Endodermal cell (in vitro differentiated cells): ENCODE measurements around the gene DTNB. TPM values are rescaled to one million over a fixed set of nuclear protein-coding genes. Genes with fewer than 3 reads are reported as not detected.
A peak's percentile ranks its signal among the peaks of the same experiment; 100 is the strongest.

Experiments
- DNase-seq: peaks from one replicate; pipeline ENCODE4 v3.0.0-alpha.2; 2017
- H3K27ac ChIP-seq: 2 replicates; pipeline ENCODE4 v1.5.1; 2013; ENCODE audit warnings: mild to moderate bottlenecking, low read depth, low read length, moderate library complexity
- H3K27me3 ChIP-seq: 2 replicates; pipeline ENCODE4 v1.6.1; 2013; ENCODE audit warnings: mild to moderate bottlenecking, low read length, moderate library complexity; ENCODE audit not compliant: insufficient read depth, control insufficient read depth, poor library complexity, severe bottlenecking
- H3K36me3 ChIP-seq: 2 replicates; pipeline ENCODE4 v1.7.0; 2013; ENCODE audit warnings: mild to moderate bottlenecking, low read length, moderate library complexity; ENCODE audit not compliant: control insufficient read depth, insufficient read depth
- H3K4me1 ChIP-seq: one replicate; pipeline ENCODE4 v1.7.0; 2013; ENCODE audit warnings: low read length; ENCODE audit not compliant: control insufficient read depth, insufficient read depth
- H3K4me3 ChIP-seq: 2 replicates; pipeline ENCODE4 v1.5.1; 2013; ENCODE audit warnings: mild to moderate bottlenecking, low read length, moderate library complexity
- H3K9ac ChIP-seq: 2 replicates; pipeline ENCODE4 v1.6.1; 2013; ENCODE audit warnings: mild to moderate bottlenecking, low read length, moderate library complexity; ENCODE audit not compliant: poor library complexity, severe bottlenecking; ENCODE audit errors: extremely low read depth
- H3K9me3 ChIP-seq: 2 replicates; pipeline ENCODE4 v1.6.1; 2013; ENCODE audit warnings: mild to moderate bottlenecking, low read length, moderate library complexity; ENCODE audit not compliant: control insufficient read depth
- H3K27ac Mint-ChIP-seq: 2 replicates; pipeline ENCODE4 v1.8.0; 2020; ENCODE audit warnings: mixed read lengths
- H3K27me3 Mint-ChIP-seq: 2 replicates; pipeline ENCODE4 v1.8.0; 2021; ENCODE audit warnings: mild to moderate bottlenecking, mixed read lengths; ENCODE audit not compliant: insufficient read depth
- H3K36me3 Mint-ChIP-seq: 2 replicates; pipeline ENCODE4 v1.8.0; 2020; ENCODE audit warnings: low read depth, mixed read lengths
- H3K4me1 Mint-ChIP-seq: 2 replicates; pipeline ENCODE4 v1.8.0; 2020; ENCODE audit warnings: mixed read lengths
- H3K4me3 Mint-ChIP-seq: 2 replicates; pipeline ENCODE4 v1.8.0; 2020; ENCODE audit warnings: mild to moderate bottlenecking, moderate library complexity, mixed read lengths
- H3K9me3 Mint-ChIP-seq: 2 replicates; pipeline ENCODE4 v1.8.0; 2020; ENCODE audit warnings: mild to moderate bottlenecking, mixed read lengths
- WGBS, 2 experiments: methylation state at CpG; one replicate each; pipeline versions ENCODE4 v1.1.5 to v1.1.7; 2013; ENCODE audit warnings: missing lambda C conversion rate in 2 of 2, mixed read lengths in 1 of 2; ENCODE audit not compliant: insufficient coverage in 1 of 2, insufficient read length in 1 of 2; 5-methylcytosine and 5-hydroxymethylcytosine counted together
- total RNA-seq, 2 donors: library from RNA; stranded (reverse); fragmentation: NEBNext Ultra II Directional in 1 of 2; extraction: Animal tissue kit (Norgen Biotek cat#: 25700) in 1 of 2; gene quantifications; 2 replicates in 1 of 2; 3 replicates in 1 of 2; pipeline ENCODE4 v1.2.1, GENCODE V29; 2021
- TF ChIP-seq, protein P1 (sequence below): fragments of 200-600 bp; sonication (generic); conservative IDR thresholded peaks from 2 replicates; pipeline ENCODE4 v1.5.0; 2021; ENCODE audit warnings: antibody characterized with exemption, mild to moderate bottlenecking

Gene DTNB
- total RNA-seq, 2 donors from 2014 or later = 38.8 to 48.7 TPM

- no peak overlapping the region for H3K4me3 ChIP-seq
- Mint-ChIP-seq H3K27me3 (no peaks in the 10 kb centered on the region), H3K36me3 (peaks cover 6% of the 10 kb centered on the region), H3K27ac (no peak overlapping the region), H3K4me3 (no peak overlapping the region), H3K9me3 (no peaks in the 10 kb centered on the region), H3K4me1 (peaks cover 3% of the 10 kb centered on the region)
- no peak overlapping the region for H3K27ac ChIP-seq
- TF ChIP-seq, protein P1, sequence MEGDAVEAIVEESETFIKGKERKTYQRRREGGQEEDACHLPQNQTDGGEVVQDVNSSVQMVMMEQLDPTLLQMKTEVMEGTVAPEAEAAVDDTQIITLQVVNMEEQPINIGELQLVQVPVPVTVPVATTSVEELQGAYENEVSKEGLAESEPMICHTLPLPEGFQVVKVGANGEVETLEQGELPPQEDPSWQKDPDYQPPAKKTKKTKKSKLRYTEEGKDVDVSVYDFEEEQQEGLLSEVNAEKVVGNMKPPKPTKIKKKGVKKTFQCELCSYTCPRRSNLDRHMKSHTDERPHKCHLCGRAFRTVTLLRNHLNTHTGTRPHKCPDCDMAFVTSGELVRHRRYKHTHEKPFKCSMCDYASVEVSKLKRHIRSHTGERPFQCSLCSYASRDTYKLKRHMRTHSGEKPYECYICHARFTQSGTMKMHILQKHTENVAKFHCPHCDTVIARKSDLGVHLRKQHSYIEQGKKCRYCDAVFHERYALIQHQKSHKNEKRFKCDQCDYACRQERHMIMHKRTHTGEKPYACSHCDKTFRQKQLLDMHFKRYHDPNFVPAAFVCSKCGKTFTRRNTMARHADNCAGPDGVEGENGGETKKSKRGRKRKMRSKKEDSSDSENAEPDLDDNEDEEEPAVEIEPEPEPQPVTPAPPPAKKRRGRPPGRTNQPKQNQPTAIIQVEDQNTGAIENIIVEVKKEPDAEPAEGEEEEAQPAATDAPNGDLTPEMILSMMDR = no peak
- H3K36me3 ChIP-seq = no peaks in the 10 kb centered on the region
- DNase-seq = no peak
- H3K9me3 ChIP-seq = no peaks in the 10 kb centered on the region
- no peak overlapping the region for H3K9ac ChIP-seq
- no peaks in the 10 kb centered on the region for H3K4me1 ChIP-seq
- WGBS, 2 experiments = 100% methylated on average over 2 of the region's 3 CpGs; no CpG with 5 or more reads in 1 of the 2 experiments
- H3K27me3 ChIP-seq = no peaks in the 10 kb centered on the region
Observed at GRCh38 chr2:25402477-25402876, 270.9 kb downstream of the DTNB start.

DNA sequence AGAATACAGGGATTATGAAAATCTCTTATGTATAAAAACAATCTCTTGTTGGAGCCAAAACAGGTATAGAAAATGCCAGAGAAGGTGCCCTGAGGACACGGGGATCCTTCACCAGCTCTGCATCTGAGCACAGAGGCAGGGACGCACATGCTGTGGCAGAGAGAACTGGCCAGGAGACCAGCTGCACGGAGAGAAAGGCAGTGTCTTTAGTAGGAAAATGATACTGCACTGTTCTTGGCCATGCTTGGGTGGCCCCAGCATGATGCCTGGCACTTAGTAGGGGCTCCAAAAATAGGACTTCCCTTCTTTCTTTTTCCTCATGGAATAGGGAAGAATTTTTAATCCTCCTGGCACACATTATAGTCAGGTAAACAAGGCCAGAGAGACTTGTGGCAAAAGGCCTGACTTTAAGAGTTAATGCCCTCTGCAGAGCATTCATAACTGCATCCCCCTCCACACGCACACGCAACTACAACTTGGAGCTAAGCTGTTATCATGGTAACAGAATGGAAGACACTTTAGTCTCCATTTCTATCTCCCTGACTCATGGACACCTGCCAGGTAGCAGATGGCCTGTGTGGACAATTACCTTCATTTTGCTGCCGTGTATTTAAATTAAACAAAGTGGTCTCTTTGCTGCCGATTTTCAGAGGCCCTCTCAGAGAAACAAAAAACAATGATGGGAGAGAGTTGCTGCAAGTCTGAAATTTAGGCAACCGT lies 271.9 kb downstream of the DTNB start:
- DNase-seq = no peak
- H3K36me3 ChIP-seq = no peaks in the 10 kb centered on the region
- WGBS, 2 experiments = 92 to 93% methylated on average over 6 to 8 of the region's 8 CpGs
- H3K27me3 ChIP-seq = no peaks in the 10 kb centered on the region
- no peaks in the 10 kb centered on the region for H3K9me3 Mint-ChIP-seq
- no peak overlapping the region for H3K4me3 ChIP-seq
- no peaks in the 10 kb centered on the region for H3K27me3 Mint-ChIP-seq
- H3K36me3 Mint-ChIP-seq = no peaks in the 10 kb centered on the region
- H3K4me1 ChIP-seq = no peaks in the 10 kb centered on the region
- H3K27ac Mint-ChIP-seq = no peak overlapping the region
- no peak overlapping the region for H3K9ac ChIP-seq
- TF ChIP-seq, protein P1 = no peak
- no peak overlapping the region for H3K27ac ChIP-seq
- no peak overlapping the region for H3K4me3 Mint-ChIP-seq
- H3K4me1 Mint-ChIP-seq = peaks cover 3% of the 10 kb centered on the region
- H3K9me3 ChIP-seq = no peaks in the 10 kb centered on the region

- H3K4me1 ChIP-seq = no peaks in the 10 kb centered on the region
- 75 to 90% methylated on average over 3 of the region's 3 CpGs for whole genome bisulfite sequencing, 2 experiments
- H3K4me3 ChIP-seq = no peak overlapping the region
- H3K9me3 ChIP-seq = no peaks in the 10 kb centered on the region
- no peaks in the 10 kb centered on the region for H3K27me3 ChIP-seq
- TF ChIP-seq, protein P1 = no peak
- H3K27ac ChIP-seq = peak overlapping the region; percentile 22
- no peak for DNase-seq
- H3K9ac ChIP-seq = no peak overlapping the region
- no peak overlapping the region for H3K4me3 Mint-ChIP-seq
- no peaks in the 10 kb centered on the region for H3K9me3 Mint-ChIP-seq
- H3K27ac Mint-ChIP-seq = no peak overlapping the region
- H3K27me3 Mint-ChIP-seq = no peaks in the 10 kb centered on the region
- H3K36me3 Mint-ChIP-seq = peaks cover 3% of the 10 kb centered on the region
- peaks cover 3% of the 10 kb centered on the region for H3K4me1 Mint-ChIP-seq
- H3K36me3 ChIP-seq = no peaks in the 10 kb centered on the region
Observed at GRCh38 chr2:25400576-25401216, 272.7 kb downstream of the DTNB start.
